Naive thymus-derived CD4-positive, alpha-beta T cell (primary cell): ENCODE results near the gene GOLGA6L4. TPM values are rescaled to one million over a fixed set of nuclear protein-coding genes. Genes with fewer than 3 reads are reported as not detected.
A peak's percentile ranks its signal among the peaks of the same experiment; 100 is the strongest.
"Not testable (repeated sequence)": the region's sequence is repeated elsewhere in the genome, so short reads cannot be mapped to it uniquely, and the experiment has no call there.

Experiments used
- ATAC-seq: fragments of 150-1000 bp; cut with Tn5 transposase; 2 replicates; pipeline ENCODE4 v1.10.0; 2021; ENCODE audit warnings: mild to moderate bottlenecking, moderate library complexity
- CTCF ChIA-PET: fragments of 350-600 bp; sonication (Branson Sonifier 250); formaldehyde crosslinking; loops from one replicate; lab custom pipeline; 2021; ENCODE audit warnings: antibody characterized with exemption; lab: Charles Lee
- POLR2A ChIA-PET: fragments of 350-600 bp; sonication (Branson Sonifier 250); formaldehyde crosslinking; loops from one replicate; lab custom pipeline; 2021; ENCODE audit warnings: antibody characterized with exemption, inconsistent platforms; lab: Charles Lee
- DNase-seq, 9 donors: peaks; one replicate each; pipeline versions ENCODE4 v3.0.0 to v3.0.0-alpha.2; 2020 to 2022; ENCODE audit warnings: mixed read lengths in 1 of 9
- H3K27ac ChIP-seq: one replicate; pipeline ENCODE4 v1.7.0; 2013; ENCODE audit warnings: mild to moderate bottlenecking, low read depth, low read length, moderate library complexity
- H3K27me3 ChIP-seq, 2 donors: one replicate each; pipeline ENCODE4 v1.7.0; 2013; ENCODE audit warnings: low read length in 2 of 2, mild to moderate bottlenecking in 2 of 2, moderate library complexity in 2 of 2; ENCODE audit not compliant: control insufficient read depth in 2 of 2, insufficient read depth in 2 of 2
- H3K36me3 ChIP-seq, 3 experiments: 1 replicate in 2 of 3; 2 replicates in 1 of 3; pipeline ENCODE4 v1.7.0; 2013; ENCODE audit warnings: low read length in 3 of 3, mild to moderate bottlenecking in 3 of 3, moderate library complexity in 1 of 3; ENCODE audit not compliant: insufficient read depth in 3 of 3, control insufficient read depth in 2 of 3
- H3K4me1 ChIP-seq, 2 donors: one replicate each; pipeline ENCODE4 v1.7.0; 2013; ENCODE audit warnings: low read length in 2 of 2, mild to moderate bottlenecking in 2 of 2, moderate library complexity in 1 of 2; ENCODE audit not compliant: control insufficient read depth in 2 of 2, insufficient read depth in 2 of 2
- H3K4me3 ChIP-seq: 2 replicates; pipeline ENCODE4 v1.7.0; 2013; ENCODE audit warnings: mild to moderate bottlenecking, low read length
- H3K9me3 ChIP-seq, 3 experiments: 1 replicate in 2 of 3; 2 replicates in 1 of 3; pipeline ENCODE4 v1.7.0; 2013; ENCODE audit warnings: low read length in 3 of 3; ENCODE audit not compliant: control insufficient read depth in 2 of 3
- H3K27ac Mint-ChIP-seq, 9 donors: one replicate each; pipeline ENCODE4 v1.8.0; 2020 to 2022; ENCODE audit warnings: mixed read lengths in 9 of 9, mild to moderate bottlenecking in 8 of 9, moderate library complexity in 5 of 9, inconsistent platforms in 2 of 9
- H3K27me3 Mint-ChIP-seq, 5 donors: one replicate each; pipeline ENCODE4 v1.8.0; 2021 to 2022; ENCODE audit warnings: mixed read lengths in 5 of 5, mild to moderate bottlenecking in 1 of 5
- H3K36me3 Mint-ChIP-seq, 5 donors: one replicate each; pipeline ENCODE4 v1.8.0; 2020 to 2022; ENCODE audit warnings: mixed read lengths in 5 of 5, mild to moderate bottlenecking in 3 of 5, inconsistent platforms in 1 of 5
- H3K4me1 Mint-ChIP-seq, 7 donors: one replicate each; pipeline ENCODE4 v1.8.0; 2020 to 2022; ENCODE audit warnings: mixed read lengths in 7 of 7, mild to moderate bottlenecking in 3 of 7, inconsistent platforms in 1 of 7
- H3K4me3 Mint-ChIP-seq, 10 donors: one replicate each; pipeline ENCODE4 v1.8.0; 2020 to 2022; ENCODE audit warnings: mild to moderate bottlenecking in 10 of 10, mixed read lengths in 10 of 10, moderate library complexity in 6 of 10, inconsistent platforms in 2 of 10
- H3K9me3 Mint-ChIP-seq, 11 donors: one replicate each; pipeline ENCODE4 v1.8.0; 2020 to 2022; ENCODE audit warnings: mixed read lengths in 11 of 11, mild to moderate bottlenecking in 4 of 11, inconsistent platforms in 1 of 11, moderate library complexity in 1 of 11
- intact Hi-C, 2 donors: fragments of 100-400 bp; cut with micrococcal nuclease; formaldehyde crosslinking; loops; one replicate each; pipeline ENCODE4 v1.15.1; 2023
- polyA plus RNA-seq, 2 donors: library from polyadenylated mRNA; unstranded; fragments of 300-500 nt; fragmentation: Illumina TruSeq; gene quantifications; one replicate each; pipeline ENCODE4 v1.2.3, GENCODE V29; 2021
- total RNA-seq, 6 experiments: library from RNA in 5 of 6; stranded (reverse) in 5 of 6; gene quantifications; 1 replicate in 5 of 6; 2 replicates in 1 of 6; pipeline ENCODE4 v1.2.3 and lab custom pipeline; 2021 to 2026

Gene GOLGA6L4
- total RNA-seq, result 1 to 10 TPM; 1.5 to 4.6 (median 2.4) TPM
- polyA plus RNA-seq, result not detected
- total RNA-seq (lab: John Stamatoyannopoulos, UW), result not detected

GRCh38 chr15:84235573-84235972 is at the start of gene GOLGA6L4:
GOLGA6L4 (plus strand) TSS chr15:84235773; CDS start chr15:84235835, 62 bp downstream.
- ATAC-seq, H3K4me1 ChIP-seq, POLR2A ChIA-PET, H3K36me3 Mint-ChIP-seq, H3K4me3 ChIP-seq, DNase-seq, H3K36me3 ChIP-seq, H3K27ac ChIP-seq, intact Hi-C loops, H3K27me3 ChIP-seq, H3K9me3 ChIP-seq, CTCF ChIA-PET, H3K9me3 Mint-ChIP-seq, H3K4me1 Mint-ChIP-seq, H3K4me3 Mint-ChIP-seq, H3K27me3 Mint-ChIP-seq, H3K27ac Mint-ChIP-seq: not testable (repeated sequence)

- H3K4me1 Mint-ChIP-seq, CTCF ChIA-PET, H3K36me3 Mint-ChIP-seq, POLR2A ChIA-PET, H3K9me3 Mint-ChIP-seq, H3K4me3 Mint-ChIP-seq, H3K4me3 ChIP-seq, H3K27me3 ChIP-seq, intact Hi-C loops, ATAC-seq, DNase-seq, H3K27ac Mint-ChIP-seq, H3K27me3 Mint-ChIP-seq, H3K9me3 ChIP-seq, H3K36me3 ChIP-seq, H3K27ac ChIP-seq, H3K4me1 ChIP-seq: not testable (repeated sequence)
These were observed 42.6 kb upstream of the GOLGA6L4 start for GRCh38 chr15:84192982-84193381.

GRCh38 chr15:84195603-84196002 is 40.0 kb upstream of the GOLGA6L4 start:
- peak; percentile 89 for ATAC-seq
- POLR2A ChIA-PET, H3K4me3 Mint-ChIP-seq, H3K4me3 ChIP-seq, H3K9me3 Mint-ChIP-seq, H3K36me3 Mint-ChIP-seq, intact Hi-C loops, H3K27me3 Mint-ChIP-seq, DNase-seq, H3K27ac Mint-ChIP-seq, H3K27me3 ChIP-seq, H3K4me1 Mint-ChIP-seq, H3K9me3 ChIP-seq, H3K36me3 ChIP-seq, H3K4me1 ChIP-seq, H3K27ac ChIP-seq, CTCF ChIA-PET: not testable (repeated sequence)

- H3K27me3 Mint-ChIP-seq, H3K27ac Mint-ChIP-seq, H3K4me3 Mint-ChIP-seq, H3K4me1 ChIP-seq, H3K9me3 Mint-ChIP-seq, CTCF ChIA-PET, intact Hi-C loops, H3K4me3 ChIP-seq, H3K4me1 Mint-ChIP-seq, H3K9me3 ChIP-seq, H3K27me3 ChIP-seq, H3K36me3 ChIP-seq, H3K27ac ChIP-seq, DNase-seq, POLR2A ChIA-PET, H3K36me3 Mint-ChIP-seq: not testable (repeated sequence)
- peak; percentile 28 for ATAC-seq
These were observed 38.9 kb upstream of the GOLGA6L4 start for GRCh38 chr15:84196530-84197188.

GRCh38 chr15:84199865-84200264 is 35.7 kb upstream of the GOLGA6L4 start:
- H3K9me3 Mint-ChIP-seq, H3K27ac Mint-ChIP-seq, ATAC-seq, intact Hi-C loops, CTCF ChIA-PET, H3K27me3 Mint-ChIP-seq, H3K9me3 ChIP-seq, POLR2A ChIA-PET, H3K4me1 Mint-ChIP-seq, H3K4me3 Mint-ChIP-seq, H3K27ac ChIP-seq, H3K27me3 ChIP-seq, H3K4me1 ChIP-seq, DNase-seq, H3K4me3 ChIP-seq, H3K36me3 ChIP-seq, H3K36me3 Mint-ChIP-seq: not testable (repeated sequence)

GRCh38 chr15:84246441-84246840 is 10.9 kb downstream of the GOLGA6L4 start:
- not testable (repeated sequence) for H3K27me3 Mint-ChIP-seq, H3K27ac Mint-ChIP-seq
- H3K4me3 Mint-ChIP-seq, result peak overlapping the region in 7 of 10 donors; percentile 47 to 77 (median 71)

More at GRCh38 chr15:84246441-84246840, 10.9 kb downstream of the GOLGA6L4 start:
- intact Hi-C loops, H3K36me3 Mint-ChIP-seq, H3K9me3 Mint-ChIP-seq, H3K27me3 ChIP-seq, H3K4me3 ChIP-seq, H3K36me3 ChIP-seq, H3K4me1 Mint-ChIP-seq, H3K4me1 ChIP-seq, H3K9me3 ChIP-seq, H3K27ac ChIP-seq, POLR2A ChIA-PET, CTCF ChIA-PET, ATAC-seq: not testable (repeated sequence)
- DNase-seq, result peak in 8 of 9 donors; percentile 1 to 47 (median 22)
